ENCODE measurements around the gene ADAD1.

DNA sequence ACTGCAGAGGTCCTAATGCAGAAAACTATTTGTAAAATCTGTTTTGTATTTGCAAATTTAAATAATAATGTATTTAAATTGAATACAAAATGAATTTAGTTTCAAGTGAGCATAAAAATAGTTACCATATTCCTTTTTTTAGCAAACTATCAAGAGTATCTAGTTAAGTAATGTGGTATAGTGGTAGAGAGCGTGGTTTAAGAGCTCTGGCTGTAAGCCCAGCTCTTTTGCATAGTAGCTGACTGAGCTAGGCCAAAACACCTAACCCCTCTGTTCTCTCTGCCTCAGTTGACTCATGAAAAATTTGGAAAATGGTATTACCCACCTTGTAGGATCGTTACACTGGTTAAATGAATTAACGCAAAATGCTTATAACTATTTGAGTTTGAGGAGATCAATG lies 18.1 kb upstream of the ADAD1 start:
- TF ChIP-seq, protein P1, sequence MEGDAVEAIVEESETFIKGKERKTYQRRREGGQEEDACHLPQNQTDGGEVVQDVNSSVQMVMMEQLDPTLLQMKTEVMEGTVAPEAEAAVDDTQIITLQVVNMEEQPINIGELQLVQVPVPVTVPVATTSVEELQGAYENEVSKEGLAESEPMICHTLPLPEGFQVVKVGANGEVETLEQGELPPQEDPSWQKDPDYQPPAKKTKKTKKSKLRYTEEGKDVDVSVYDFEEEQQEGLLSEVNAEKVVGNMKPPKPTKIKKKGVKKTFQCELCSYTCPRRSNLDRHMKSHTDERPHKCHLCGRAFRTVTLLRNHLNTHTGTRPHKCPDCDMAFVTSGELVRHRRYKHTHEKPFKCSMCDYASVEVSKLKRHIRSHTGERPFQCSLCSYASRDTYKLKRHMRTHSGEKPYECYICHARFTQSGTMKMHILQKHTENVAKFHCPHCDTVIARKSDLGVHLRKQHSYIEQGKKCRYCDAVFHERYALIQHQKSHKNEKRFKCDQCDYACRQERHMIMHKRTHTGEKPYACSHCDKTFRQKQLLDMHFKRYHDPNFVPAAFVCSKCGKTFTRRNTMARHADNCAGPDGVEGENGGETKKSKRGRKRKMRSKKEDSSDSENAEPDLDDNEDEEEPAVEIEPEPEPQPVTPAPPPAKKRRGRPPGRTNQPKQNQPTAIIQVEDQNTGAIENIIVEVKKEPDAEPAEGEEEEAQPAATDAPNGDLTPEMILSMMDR (IDR thresholded peaks at IDR 0.05), result no peak
- no peak for TF ChIP-seq POLR2A (IDR thresholded peaks at IDR 0.05)
